Prostate gland (tissue), 2 donors: ENCODE measurements around the gene PTPRJ. TPM values are rescaled to one million over a fixed set of nuclear protein-coding genes. Genes with fewer than 3 reads are reported as not detected.

Experiments
- DNase-seq: peaks from one replicate; pipeline ENCODE4 v3.0.0-alpha.2; 2019; ENCODE audit warnings: low spot score
- H3K27ac ChIP-seq, 2 donors: fragments of 200-600 bp; sonication (generic); 2 replicates each; pipeline ENCODE4 v1.5.1; 2017 to 2019
- H3K27me3 ChIP-seq: fragments of 200-600 bp; sonication (generic); replicated peaks from 2 replicates; pipeline ENCODE4 v1.5.1; 2019; ENCODE audit not compliant: insufficient read depth
- H3K36me3 ChIP-seq, 2 donors: fragments of 200-600 bp; sonication (generic); 1 replicate in 1 of 2; 2 replicates in 1 of 2; pipeline versions ENCODE4 v1.5.1 to v1.8.1; 2017 to 2019
- H3K4me1 ChIP-seq: fragments of 200-600 bp; sonication (generic); replicated peaks from 2 replicates; pipeline ENCODE4 v1.5.1; 2019
- H3K4me3 ChIP-seq, 2 donors: fragments of 200-600 bp; sonication (generic); 2 replicates each; pipeline ENCODE4 v1.5.1; 2017 to 2019
- H3K9me3 ChIP-seq: fragments of 200-600 bp; sonication (generic); 2 replicates; pipeline ENCODE4 v1.5.1; 2017
- CTCF ChIP-seq, 4 experiments: fragments of 200-600 bp in 2 of 4; fragments of 450-650 bp in 2 of 4; sonication (generic) in 2 of 4; IDR thresholded peaks; 1 replicate in 3 of 4; 2 replicates in 1 of 4; pipeline ENCODE4 v1.5.1; 2016 to 2019; ENCODE audit warnings: antibody characterized with exemption in 4 of 4, mild to moderate bottlenecking in 2 of 4, moderate library complexity in 2 of 4
- POLR2A ChIP-seq: fragments of 450-650 bp; IDR thresholded peaks from one replicate; pipeline ENCODE4 v1.6.1; 2016; ENCODE audit warnings: antibody characterized with exemption, mild to moderate bottlenecking
- POLR2AphosphoS5 ChIP-seq: sonication (generic); formaldehyde crosslinking; IDR thresholded peaks from one replicate; pipeline ENCODE4 v1.6.1; 2017; ENCODE audit warnings: antibody characterized with exemption
- WGBS: methylation state at CpG from one replicate; pipeline ENCODE4 v1.1.5; 2018; 5-methylcytosine and 5-hydroxymethylcytosine counted together
- intact Hi-C: fragments of 100-400 bp; cut with DNase I; formaldehyde crosslinking; loops from one replicate; pipeline ENCODE4 v1.14.2; 2022
- total RNA-seq, 2 donors: library from RNA; depleted of rRNA; stranded (reverse); fragments of >200 nt; gene quantifications; one replicate each; pipeline ENCODE4 v1.1.0, GENCODE V29; 2016

The PTPRJ gene
- total RNA-seq, 2 donors from 2014 or later, result 24.9 to 48.0 TPM

GRCh38 chr11:47991894-47992293 lies 11.5 kb downstream of the PTPRJ start:
- H3K27ac ChIP-seq, result peak overlapping the region in 1 of 2 donors; percentile 74
- no peak for DNase-seq
- peaks cover 4% of the 10 kb centered on the region for H3K4me1 ChIP-seq
- no peaks in the 10 kb centered on the region for H3K36me3 ChIP-seq
- WGBS, result 91% methylated on average over 6 of the region's 6 CpGs
- intact Hi-C loops, result no loop called here
- no peaks in the 10 kb centered on the region for H3K9me3 ChIP-seq
- no peak overlapping the region for H3K4me3 ChIP-seq
- no peak for TF ChIP-seq POLR2A
- TF ChIP-seq CTCF (IDR thresholded peaks at IDR 0.05), result no peak
- no peak for TF ChIP-seq POLR2AphosphoS5
- H3K27me3 ChIP-seq, result no peaks in the 10 kb centered on the region

GRCh38 chr11:47992959-47993820 lies 12.8 kb downstream of the PTPRJ start:
- Histone ChIP-seq H3K9me3 (no peaks in the 10 kb centered on the region), H3K27ac (no peak overlapping the region), H3K36me3 (no peaks in the 10 kb centered on the region), H3K27me3 (no peaks in the 10 kb centered on the region), H3K4me1 (peaks cover 8% of the 10 kb centered on the region), H3K4me3 (no peak overlapping the region)
- 89% methylated on average over 11 of the region's 11 CpGs for WGBS
- DNase-seq, result no peak
- no peak for TF ChIP-seq POLR2A
- no peak for TF ChIP-seq CTCF (IDR thresholded peaks at IDR 0.05)
- no peak for TF ChIP-seq POLR2AphosphoS5
- intact Hi-C loops, result no loop called here

- no peak for DNase-seq
- TF ChIP-seq POLR2AphosphoS5 (no peak), CTCF (IDR thresholded peaks at IDR 0.05) (no peak), POLR2A (no peak)
- intact Hi-C loops, result no loop called here
- WGBS, result 97% methylated on average over 4 of the region's 4 CpGs
- no peaks in the 10 kb centered on the region for H3K36me3 ChIP-seq
- H3K4me1 ChIP-seq, result peaks cover 17% of the 10 kb centered on the region
- no peaks in the 10 kb centered on the region for H3K9me3 ChIP-seq
- H3K4me3 ChIP-seq, result no peak overlapping the region
- no peak overlapping the region for H3K27ac ChIP-seq
- H3K27me3 ChIP-seq, result no peaks in the 10 kb centered on the region
Observed at GRCh38 chr11:47994417-47994816, 14.1 kb downstream of the PTPRJ start.

GRCh38 chr11:47995360-47995769 lies 15.0 kb downstream of the PTPRJ start:
- intact Hi-C loops, result no loop called here
- Histone ChIP-seq H3K27me3 (no peaks in the 10 kb centered on the region), H3K9me3 (no peaks in the 10 kb centered on the region), H3K27ac (no peak overlapping the region), H3K4me1 (peaks cover 19% of the 10 kb centered on the region), H3K36me3 (no peaks in the 10 kb centered on the region), H3K4me3 (no peak overlapping the region)
- WGBS, result 74% methylated on average over 4 of the region's 4 CpGs
- DNase-seq, result no peak
- no peak for TF ChIP-seq POLR2A
- no peak for TF ChIP-seq CTCF (IDR thresholded peaks at IDR 0.05)
- TF ChIP-seq POLR2AphosphoS5, result no peak
